ENCODE data around the gene TTN.

DNA sequence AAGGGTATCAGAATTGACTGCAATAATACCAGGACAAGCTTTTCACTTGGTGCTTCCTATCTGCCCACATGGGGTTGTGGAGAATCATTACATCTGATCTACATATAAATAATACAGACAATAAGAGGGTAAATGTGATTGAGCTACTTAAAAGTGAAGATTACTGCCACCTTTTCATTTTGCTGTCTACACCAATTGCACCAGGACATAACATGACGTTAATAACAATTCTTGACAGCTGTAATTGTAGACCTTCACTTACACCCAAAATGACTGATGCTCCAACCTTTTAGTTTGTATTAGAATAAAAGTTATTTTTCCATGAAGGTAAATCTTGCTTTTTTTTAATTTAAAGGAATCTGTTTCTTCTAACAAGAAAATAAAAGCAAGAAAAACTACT is 36.5 kb upstream of the TTN start:
- TF ChIP-seq POLR2A (IDR thresholded peaks at IDR 0.05; ENCODE audit: low read length) (no peak), GATA1 (IDR thresholded peaks at IDR 0.05; ENCODE audit: low read depth, low read length) (no peak)

Measured in erythroblast (primary cell).